Stimulated activated CD8-positive, alpha-beta memory T cell treated with anti-CD3 and anti-CD28 coated beads, Interleukin-2, amount 100 ng/mL, for 48 hours (primary cell): ENCODE results near the gene PADI1.

Source experiments
- DNase-seq, 2 donors: peaks; one replicate each; pipeline ENCODE4 v3.0.0-alpha.2; 2020; ENCODE audit warnings: low read depth in 2 of 2

PADI1 gene

DNA sequence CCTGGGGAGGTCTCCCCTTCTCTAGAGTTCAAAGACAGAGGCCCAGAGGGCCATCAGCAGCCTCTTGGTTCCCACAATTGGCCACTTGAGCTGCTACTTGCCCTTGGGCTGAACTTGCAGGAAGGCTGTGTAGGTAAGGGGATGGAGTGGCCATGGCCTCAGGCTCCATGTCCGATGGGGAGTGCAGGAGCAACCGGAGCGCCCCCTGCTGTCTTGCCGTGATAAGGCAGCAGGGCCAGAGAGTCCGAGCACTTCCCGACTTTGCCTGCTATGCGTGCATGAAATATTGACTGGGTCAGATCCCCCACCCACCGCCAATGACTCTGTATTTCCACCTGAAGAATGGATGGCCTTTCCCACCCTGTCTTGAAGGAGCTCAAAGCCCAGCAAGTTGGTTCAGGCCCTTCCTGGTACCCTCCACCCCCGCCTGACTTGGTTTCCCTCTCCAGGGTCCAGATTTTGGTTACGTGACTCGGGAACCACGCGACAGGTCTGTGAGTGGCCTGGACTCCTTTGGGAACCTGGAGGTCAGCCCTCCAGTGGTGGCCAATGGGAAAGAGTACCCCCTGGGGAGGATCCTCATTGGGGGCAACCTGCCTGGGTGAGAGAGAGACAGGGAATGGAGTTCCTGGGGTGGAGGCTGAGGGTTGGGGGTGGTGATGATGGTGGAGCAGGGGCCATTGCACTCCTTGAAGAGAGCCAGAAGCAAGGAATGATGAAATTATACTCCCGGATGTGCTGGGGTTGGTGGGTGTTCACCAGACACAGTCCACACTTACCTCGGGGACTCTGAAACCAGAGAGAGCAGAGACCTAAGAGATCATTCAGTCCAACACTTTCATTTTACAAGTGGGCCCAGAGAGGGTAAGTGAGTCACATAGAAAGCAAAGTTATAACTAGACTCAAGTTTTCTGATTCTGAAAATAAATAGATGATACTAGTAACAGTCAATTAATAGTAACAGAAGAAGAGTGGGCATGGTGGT, 69.5 kb downstream of the PADI1 start:
- peak; percentile 25 to 43 for DNase-seq

GRCh38 chr1:17276568-17276967, 71.6 kb downstream of the PADI1 start:
- no peak for DNase-seq

DNA sequence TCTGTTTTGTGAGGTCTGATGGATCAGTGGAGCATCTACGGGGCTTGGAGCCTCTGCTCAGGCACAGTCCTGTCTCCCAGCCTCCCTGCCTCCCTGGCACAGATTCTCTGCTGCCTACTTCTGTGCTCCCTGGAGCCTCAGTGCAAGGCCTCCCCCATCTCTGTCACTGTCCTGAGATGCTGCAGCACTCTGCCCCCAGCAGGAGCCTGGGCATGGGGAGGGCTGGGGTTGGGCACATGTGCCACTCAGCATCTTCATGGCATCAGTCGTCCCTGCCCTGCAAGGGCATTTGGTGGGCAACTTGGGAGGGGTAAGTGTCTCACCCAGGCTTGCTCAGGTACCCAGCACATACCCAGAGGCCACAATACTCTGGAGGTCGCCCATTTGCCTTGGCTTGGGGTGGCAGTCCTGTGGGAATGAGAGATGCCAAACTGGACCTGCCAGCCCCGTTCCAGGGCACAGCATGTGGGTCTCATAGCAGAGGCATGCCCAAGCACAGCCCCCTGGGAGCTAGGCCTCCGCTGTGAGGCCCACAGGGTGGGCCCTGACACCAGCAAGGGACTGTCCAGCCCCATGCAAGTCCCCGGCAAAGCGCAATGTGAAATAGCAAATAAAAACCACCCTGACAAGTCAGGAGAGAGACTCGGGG, 72.7 kb downstream of the PADI1 start:
- DNase-seq, result no peak

GRCh38 chr1:17278996-17279830, 74.3 kb downstream of the PADI1 start:
- no peak for DNase-seq

GRCh38 chr1:17280436-17280835, 75.5 kb downstream of the PADI1 start:
- DNase-seq, result no peak

- DNase-seq, result no peak
These were observed 76.0 kb downstream of the PADI1 start for GRCh38 chr1:17280894-17281293.

DNA sequence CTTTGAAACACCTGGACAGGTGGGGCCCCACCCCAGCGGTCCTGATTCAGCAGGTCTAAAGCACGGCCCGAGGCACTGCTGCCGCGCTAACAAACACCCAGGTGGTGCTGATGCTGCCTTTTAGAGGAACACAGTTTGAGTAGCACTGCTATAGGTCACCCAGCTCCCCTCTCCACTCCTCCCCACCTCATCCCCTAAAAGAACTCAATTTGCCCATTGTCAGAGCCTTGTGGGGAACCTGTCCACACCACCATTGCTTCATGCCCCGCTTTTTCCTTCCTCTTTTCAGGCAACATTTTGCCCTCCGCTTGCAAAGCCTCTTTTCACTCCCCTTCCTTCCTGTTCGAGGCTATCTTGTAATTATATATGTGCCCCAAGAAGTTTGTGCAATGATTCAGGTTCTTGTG, 76.8 kb downstream of the PADI1 start:
- DNase-seq, result no peak

- no peak for DNase-seq
These were observed 77.9 kb downstream of the PADI1 start for GRCh38 chr1:17282836-17283235.

GRCh38 chr1:17286646-17287045, 81.7 kb downstream of the PADI1 start:
- DNase-seq, result no peak

DNA sequence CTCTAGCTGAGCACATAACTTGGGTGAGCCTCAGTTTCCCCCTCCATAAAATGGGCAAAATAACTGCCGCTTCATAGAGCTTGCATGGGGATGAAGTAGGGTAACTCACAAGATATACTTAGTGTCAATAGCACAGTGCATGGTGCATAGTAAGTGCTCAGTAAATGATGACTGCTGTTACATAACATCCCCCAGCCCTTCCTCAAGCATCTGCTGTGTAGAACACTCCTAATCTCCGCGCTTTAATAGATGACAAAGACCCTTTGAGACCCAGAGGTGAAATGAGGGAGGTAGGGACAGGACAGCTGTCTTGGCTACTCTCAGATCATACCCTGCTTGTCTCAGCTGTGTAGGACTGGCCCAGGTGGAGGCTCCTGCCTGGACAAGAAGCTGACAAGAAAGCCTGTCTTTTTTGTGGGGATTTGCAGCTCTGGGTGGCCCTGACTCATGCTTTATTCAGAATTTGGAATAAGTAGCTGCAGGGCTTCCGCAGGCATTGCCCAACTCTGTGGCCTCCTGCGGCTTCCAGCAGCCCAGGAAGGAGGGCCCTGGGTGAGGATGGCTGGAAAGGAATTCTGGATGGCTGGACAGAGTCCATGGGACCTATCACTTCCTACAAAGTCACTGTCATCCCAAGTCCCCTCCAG, 82.3 kb downstream of the PADI1 start:
- DNase-seq, result no peak

GRCh38 chr1:17289721-17290120, 84.8 kb downstream of the PADI1 start:
- DNase-seq, result no peak

DNA sequence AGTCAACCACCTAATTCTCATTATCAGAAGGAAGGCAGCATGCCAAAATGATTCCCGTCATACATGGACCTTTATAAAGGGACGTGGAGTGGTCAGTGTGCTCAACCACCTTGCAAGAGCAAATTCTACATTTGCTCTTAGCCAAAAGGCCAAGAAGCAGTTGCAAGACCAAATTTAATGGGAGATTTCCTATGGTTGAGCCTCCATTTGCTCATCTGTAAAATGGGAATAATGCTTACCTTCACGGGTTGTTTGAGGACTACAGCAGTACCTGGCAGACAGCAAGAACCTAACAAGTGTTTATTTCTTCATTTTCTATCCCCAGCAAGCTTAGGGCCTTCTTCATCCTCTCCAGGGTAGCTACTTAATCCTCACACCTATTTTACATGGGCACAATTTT, 85.6 kb downstream of the PADI1 start:
- no peak for DNase-seq

GRCh38 chr1:17292299-17293160, 87.6 kb downstream of the PADI1 start:
- DNase-seq, result no peak

DNA sequence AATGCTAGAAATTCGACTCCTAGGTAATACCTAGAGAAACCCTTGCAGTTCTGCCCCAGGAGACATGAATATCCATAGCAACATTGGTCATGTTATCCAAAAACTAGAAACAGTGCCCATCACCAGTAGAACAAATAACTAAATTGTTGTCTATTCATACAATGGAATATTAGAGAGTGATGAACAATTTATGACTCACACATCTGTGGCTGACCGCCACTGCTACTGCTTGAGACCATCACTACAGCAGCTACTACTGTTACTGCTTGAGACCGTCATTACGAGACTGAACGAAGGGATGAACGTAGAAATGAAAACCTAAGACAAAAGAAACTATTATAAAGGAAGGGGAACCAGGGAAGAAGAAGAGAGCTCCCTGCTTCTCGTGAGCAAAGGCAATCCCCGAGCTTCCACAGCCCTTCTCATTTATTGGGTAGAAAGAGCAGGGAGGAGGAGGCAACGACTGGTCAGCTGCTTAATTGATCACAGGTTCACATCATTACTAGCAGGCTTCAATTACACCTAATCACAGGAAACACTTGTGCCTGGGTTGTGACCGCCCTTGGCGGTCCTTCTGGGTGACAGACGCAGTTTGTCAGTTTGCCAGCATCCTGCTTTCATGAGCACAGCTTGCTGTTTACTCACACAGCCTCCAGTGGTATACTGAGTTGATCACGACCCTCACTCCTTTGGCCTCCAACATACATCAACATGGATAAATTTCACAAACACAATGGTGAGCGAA, 88.9 kb downstream of the PADI1 start:
- no peak for DNase-seq

GRCh38 chr1:17295292-17295691, 90.4 kb downstream of the PADI1 start:
- no peak for DNase-seq
